Lung (tissue), 12 donors: ENCODE data around the gene IL21. TPM values are rescaled to one million over a fixed set of nuclear protein-coding genes. Genes with fewer than 3 reads are reported as not detected.

ENCODE experiments used
- ATAC-seq: fragments of 200-7000 bp; cut with Tn5 transposase; one replicate; pipeline ENCODE4 v1.9.1; 2020; ENCODE audit warnings: moderate number of reproducible peaks; ENCODE audit not compliant: insufficient read depth, low FRiP score
- DNase-seq, 3 donors: peaks; one replicate each; pipeline ENCODE4 v3.0.0-alpha.2; 2013 to 2017
- H3K27ac ChIP-seq, 2 donors: one replicate each; pipeline ENCODE4 v1.5.1; 2013; ENCODE audit warnings: mild to moderate bottlenecking in 2 of 2, moderate library complexity in 2 of 2, control low read depth in 1 of 2, inconsistent platforms in 1 of 2, low read depth in 1 of 2, low read length in 1 of 2
- H3K27me3 ChIP-seq, 3 donors: one replicate each; pipeline ENCODE4 v1.5.1; 2013; ENCODE audit warnings: low read length in 2 of 3; ENCODE audit not compliant: control insufficient read depth in 3 of 3, insufficient read depth in 3 of 3
- H3K36me3 ChIP-seq, 4 donors: one replicate each; pipeline ENCODE4 v1.5.1; 2013; ENCODE audit warnings: low read length in 4 of 4, mild to moderate bottlenecking in 1 of 4, moderate library complexity in 1 of 4; ENCODE audit not compliant: control insufficient read depth in 4 of 4, insufficient read depth in 4 of 4
- H3K4me1 ChIP-seq, 5 donors: one replicate each; pipeline ENCODE4 v1.5.1; 2013; ENCODE audit warnings: low read length in 5 of 5, mild to moderate bottlenecking in 2 of 5, moderate library complexity in 1 of 5; ENCODE audit not compliant: control insufficient read depth in 5 of 5, insufficient read depth in 5 of 5
- H3K4me3 ChIP-seq: one replicate; pipeline ENCODE4 v1.5.1; 2013; ENCODE audit warnings: mild to moderate bottlenecking, control low read depth, moderate library complexity
- H3K9ac ChIP-seq, 2 donors: one replicate each; pipeline ENCODE4 v1.5.1; 2013; ENCODE audit warnings: low read length in 2 of 2, control low read depth in 1 of 2; ENCODE audit not compliant: insufficient read depth in 1 of 2
- H3K9me3 ChIP-seq, 4 donors: one replicate each; pipeline ENCODE4 v1.5.1; 2013; ENCODE audit warnings: low read length in 3 of 4, mild to moderate bottlenecking in 1 of 4, moderate library complexity in 1 of 4; ENCODE audit not compliant: control insufficient read depth in 4 of 4, insufficient read depth in 3 of 4
- WGBS, 2 donors: extraction: QIAGEN DNeasy Blood & Tissue Kit; methylation state at CpG; one replicate each; pipeline ENCODE4 v1.1.7; 2013; 5-methylcytosine and 5-hydroxymethylcytosine counted together
- polyA plus RNA-seq, 2 donors: library from polyadenylated mRNA; stranded (reverse); fragments of 200-250 nt; gene quantifications; one replicate each; pipeline ENCODE4 v1.2.1, GENCODE V29; 2013
- total RNA-seq, 2 donors: library from RNA; depleted of rRNA in 1 of 2; stranded (reverse); fragments of >200 nt in 1 of 2; gene quantifications; one replicate each; pipeline ENCODE4 v1.2.1, GENCODE V29; 2014 to 2021
- TF ChIP-seq, protein P1 (sequence below): IDR thresholded peaks from 2 replicates; pipeline ENCODE4 v1.5.1; 2012; ENCODE audit warnings: mild to moderate bottlenecking; ENCODE audit errors: control extremely low read depth, extremely low read depth
- donor health status: control.
- donor health status: control.
- donor health status: Bipolar disorder and iron deficiency.
- donor health status: healthy.
- donor health status: DM: yes; HTN: yes; CAD: no.

IL21 gene
- total and polyA plus RNA-seq, 4 donors = 0.02 to 0.26 TPM; not detected in 2

DNA sequence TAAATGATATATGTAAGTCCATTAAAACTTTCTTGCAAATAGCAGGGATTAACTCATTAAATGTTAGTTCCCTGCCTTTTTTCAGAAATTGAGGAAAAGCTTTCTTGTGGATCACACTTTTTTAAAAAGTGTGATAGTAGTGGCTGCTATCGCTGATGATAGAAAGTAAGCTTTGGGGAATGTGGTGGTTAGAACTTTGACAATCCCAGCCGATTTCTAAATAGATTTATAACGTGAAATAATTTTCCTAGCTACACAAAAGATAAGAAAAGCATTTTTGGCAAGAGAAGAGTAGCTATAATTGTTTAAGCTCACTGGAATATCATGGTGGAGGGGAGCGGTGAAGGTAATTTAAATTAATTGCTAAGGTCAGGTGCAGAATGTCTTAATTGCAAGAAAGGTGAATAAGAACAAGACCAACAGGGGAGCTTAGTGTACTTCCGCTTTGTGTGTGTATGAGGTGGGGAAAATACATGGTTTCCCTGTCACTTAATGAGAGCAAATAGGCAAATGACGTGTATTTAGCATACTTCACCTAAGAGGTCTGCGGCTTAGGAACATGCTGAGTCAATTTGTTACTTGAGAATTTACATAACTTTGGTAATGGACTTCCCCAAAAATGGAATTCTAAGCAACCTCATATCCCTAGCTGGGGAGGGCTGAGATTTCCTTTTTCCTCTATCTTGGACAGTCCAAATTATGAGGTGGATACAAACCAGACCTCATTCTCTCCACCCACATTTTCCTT, 11.7 kb upstream of the IL21 start:
- Histone ChIP-seq H3K27me3 (no peaks in the 10 kb centered on the region), H3K4me3 (no peak overlapping the region), H3K36me3 (no peaks in the 10 kb centered on the region), H3K27ac (no peak overlapping the region), H3K4me1 (peaks cover 0 to 6% (median 0%) of the 10 kb centered on the region in 5 donors), H3K9ac (no peak overlapping the region), H3K9me3 (no peaks in the 10 kb centered on the region)
- DNase-seq (no peak), ATAC-seq (peak; percentile 58)
- TF ChIP-seq, protein P1, sequence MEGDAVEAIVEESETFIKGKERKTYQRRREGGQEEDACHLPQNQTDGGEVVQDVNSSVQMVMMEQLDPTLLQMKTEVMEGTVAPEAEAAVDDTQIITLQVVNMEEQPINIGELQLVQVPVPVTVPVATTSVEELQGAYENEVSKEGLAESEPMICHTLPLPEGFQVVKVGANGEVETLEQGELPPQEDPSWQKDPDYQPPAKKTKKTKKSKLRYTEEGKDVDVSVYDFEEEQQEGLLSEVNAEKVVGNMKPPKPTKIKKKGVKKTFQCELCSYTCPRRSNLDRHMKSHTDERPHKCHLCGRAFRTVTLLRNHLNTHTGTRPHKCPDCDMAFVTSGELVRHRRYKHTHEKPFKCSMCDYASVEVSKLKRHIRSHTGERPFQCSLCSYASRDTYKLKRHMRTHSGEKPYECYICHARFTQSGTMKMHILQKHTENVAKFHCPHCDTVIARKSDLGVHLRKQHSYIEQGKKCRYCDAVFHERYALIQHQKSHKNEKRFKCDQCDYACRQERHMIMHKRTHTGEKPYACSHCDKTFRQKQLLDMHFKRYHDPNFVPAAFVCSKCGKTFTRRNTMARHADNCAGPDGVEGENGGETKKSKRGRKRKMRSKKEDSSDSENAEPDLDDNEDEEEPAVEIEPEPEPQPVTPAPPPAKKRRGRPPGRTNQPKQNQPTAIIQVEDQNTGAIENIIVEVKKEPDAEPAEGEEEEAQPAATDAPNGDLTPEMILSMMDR = no peak
- 54 to 79% methylated on average over 7 of the region's 7 CpGs for WGBS, 2 donors

DNA sequence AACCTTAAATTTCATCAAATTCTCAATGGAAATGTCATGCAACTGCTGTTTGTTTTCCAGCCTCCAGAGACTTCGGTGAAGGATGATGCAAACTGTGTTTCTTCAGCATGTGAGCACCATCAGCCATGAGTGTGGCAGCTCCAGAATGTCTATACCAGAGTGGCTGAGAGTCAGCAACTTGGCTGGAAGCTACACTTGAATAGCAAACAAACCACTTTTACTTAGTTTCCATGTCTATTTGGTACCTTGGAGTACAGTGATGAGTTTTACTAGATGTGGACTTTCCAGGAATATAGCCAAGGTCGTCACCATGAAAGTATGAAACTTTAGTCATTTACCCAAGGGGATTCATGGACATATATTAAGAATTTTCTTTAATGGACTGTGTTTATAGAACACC, 4.3 kb upstream of the IL21 start:
- no peak for DNase-seq
- no peaks in the 10 kb centered on the region for H3K4me1 ChIP-seq
- H3K27me3 ChIP-seq = no peaks in the 10 kb centered on the region
- H3K36me3 ChIP-seq = no peaks in the 10 kb centered on the region
- TF ChIP-seq, protein P1 = no peak
- no peak for ATAC-seq
- H3K4me3 ChIP-seq = no peak overlapping the region
- no peaks in the 10 kb centered on the region for H3K9me3 ChIP-seq
- H3K27ac ChIP-seq = no peak overlapping the region
- H3K9ac ChIP-seq = no peak overlapping the region
- WGBS, 2 donors = 79 to 87% methylated on average over 2 of the region's 2 CpGs

DNA sequence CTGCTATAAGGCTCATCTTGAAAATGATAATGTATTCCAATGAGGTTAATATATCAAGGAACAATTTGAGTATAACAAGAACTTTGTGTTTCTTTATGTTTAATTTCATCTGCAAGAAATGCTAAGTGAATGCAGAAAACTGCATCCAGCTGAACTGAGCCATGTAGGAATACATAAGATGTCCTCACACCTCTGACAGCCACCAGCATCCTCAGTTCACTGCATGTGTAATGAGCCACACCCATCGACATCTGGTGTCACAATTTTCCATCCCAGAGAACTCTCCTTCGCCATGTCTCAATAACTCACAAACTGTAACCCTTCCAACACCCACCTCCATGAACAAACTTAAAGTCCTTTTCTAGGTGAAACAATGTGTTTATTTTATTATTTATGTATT, 3.3 kb upstream of the IL21 start:
- Histone ChIP-seq H3K36me3 (no peaks in the 10 kb centered on the region), H3K9me3 (no peaks in the 10 kb centered on the region), H3K27me3 (no peaks in the 10 kb centered on the region), H3K27ac (no peak overlapping the region), H3K9ac (no peak overlapping the region), H3K4me3 (no peak overlapping the region), H3K4me1 (no peaks in the 10 kb centered on the region)
- 68 to 86% methylated on average over 2 of the region's 2 CpGs for WGBS, 2 donors
- DNase-seq (no peak), ATAC-seq (no peak)
- TF ChIP-seq, protein P1 = no peak
